PC-9 (cell line): ENCODE results near the gene CPT1B. TPM values are rescaled to one million over a fixed set of nuclear protein-coding genes. Genes with fewer than 3 reads are reported as not detected.

Experiments used
- Bru-seq: library from RNA; stranded (reverse); fragments of 400-500 nt; gene quantifications from one replicate; lab custom pipeline; 2021; lab: Mats Ljungman, UMichigan
- BruChase-seq, 2 experiments: library from RNA; stranded (reverse); fragments of 400-500 nt; gene quantifications; one replicate each; lab custom pipeline; 2021; lab: Mats Ljungman, UMichigan
- BruUV-seq: library from RNA; stranded (reverse); fragments of 400-500 nt; replicated peaks from 2 replicates; lab custom pipeline; 2021; lab: Mats Ljungman, UMichigan
- CTCF ChIA-PET: fragments of 300-600 bp; sonication (Branson Sonifier 250); formaldehyde crosslinking; loops from one replicate; lab custom pipeline; 2022; ENCODE audit warnings: antibody characterized with exemption; lab: Charles Lee
- POLR2A ChIA-PET: fragments of 300-600 bp; sonication (Branson Sonifier 250); formaldehyde crosslinking; loops from one replicate; lab custom pipeline; 2022; ENCODE audit warnings: antibody characterized with exemption; ENCODE audit not compliant: unreplicated experiment; lab: Charles Lee
- DNase-seq, 2 experiments: peaks; one replicate each; pipeline versions ENCODE4 v3.0.0 to v3.0.0-alpha.2; 2015 to 2022; ENCODE audit warnings: mixed read lengths in 1 of 2
- H2AFZ ChIP-seq: fragments of 200-600 bp; sonication (generic); 2 replicates; pipeline ENCODE4 v1.8.1; 2017; ENCODE audit warnings: antibody characterized with exemption
- H3F3A ChIP-seq: fragments of 200-600 bp; sonication (generic); 2 replicates; pipeline ENCODE4 v1.8.1; 2017; ENCODE audit warnings: antibody characterized with exemption, mild to moderate bottlenecking, low read depth; ENCODE audit not compliant: insufficient read depth
- H3K27ac ChIP-seq: fragments of 200-600 bp; sonication (generic); 2 replicates; pipeline ENCODE4 v1.6.1; 2016; ENCODE audit warnings: mixed run types
- H3K27me3 ChIP-seq: fragments of 200-600 bp; sonication (generic); 2 replicates; pipeline ENCODE4 v1.6.1; 2016; ENCODE audit warnings: low read depth, mixed run types; ENCODE audit not compliant: insufficient read depth
- H3K36me3 ChIP-seq: fragments of 200-600 bp; sonication (generic); 2 replicates; pipeline ENCODE4 v1.6.1; 2016; ENCODE audit warnings: low read depth, mixed run types
- H3K4me1 ChIP-seq: fragments of 200-600 bp; sonication (generic); replicated peaks from 2 replicates; pipeline ENCODE4 v1.6.1; 2016; ENCODE audit warnings: mixed run types; ENCODE audit not compliant: insufficient read depth
- H3K4me2 ChIP-seq: fragments of 200-600 bp; sonication (generic); 2 replicates; pipeline ENCODE4 v1.6.1; 2017; ENCODE audit warnings: mixed run types
- H3K4me3 ChIP-seq: fragments of 200-600 bp; sonication (generic); 2 replicates; pipeline ENCODE4 v1.6.1; 2016; ENCODE audit warnings: mixed run types
- H3K79me2 ChIP-seq: fragments of 200-600 bp; sonication (generic); 2 replicates; pipeline ENCODE4 v1.6.1; 2017; ENCODE audit warnings: low read depth, mixed run types
- H3K9me2 ChIP-seq: fragments of 200-600 bp; sonication (generic); 2 replicates; pipeline ENCODE4 v1.8.1; 2017; ENCODE audit warnings: mild to moderate bottlenecking; ENCODE audit not compliant: insufficient read depth
- H3K9me3 ChIP-seq: fragments of 200-600 bp; sonication (generic); 2 replicates; pipeline ENCODE4 v1.8.1; 2016; ENCODE audit warnings: low read depth; ENCODE audit not compliant: insufficient read depth
- H4K20me1 ChIP-seq: fragments of 200-600 bp; sonication (generic); 2 replicates; pipeline ENCODE4 v1.8.1; 2017; ENCODE audit not compliant: insufficient read depth
- CTCF ChIP-seq: fragments of 200-600 bp; sonication (generic); conservative IDR thresholded peaks from 2 replicates; pipeline ENCODE4 v1.6.1; 2017; ENCODE audit warnings: mixed run types, antibody characterized with exemption, mild to moderate bottlenecking, moderate library complexity
- EZH2 ChIP-seq: fragments of 200-600 bp; sonication (generic); IDR thresholded peaks from 2 replicates; pipeline ENCODE4 v1.8.0; 2017; ENCODE audit warnings: antibody characterized with exemption, low read depth
- intact Hi-C: fragments of 100-400 bp; cut with micrococcal nuclease; formaldehyde crosslinking; loops from one replicate; pipeline ENCODE4 v1.10.0; 2022; ENCODE audit not compliant: unreplicated experiment
- long read RNA-seq: library from polyadenylated mRNA; stranded (forward); transcript quantifications from one replicate; pipeline ENCODE4 v2.0.0, GENCODE V29; 2022
- total RNA-seq: library from RNA; stranded (reverse); gene quantifications from 2 replicates; pipeline ENCODE4 v1.2.3, GENCODE V29; 2021

Gene CPT1B
- total RNA-seq, result 66.2 and 72.2 TPM in 2 replicates
- Bru-seq, nascent RNA, result percentile 51 among the genes with signal in this experiment
- BruChase-seq, experiment 1, labeled RNA remaining after a 2-hour chase, result percentile 72 among the genes with signal in this experiment
- percentile 85 among the genes with signal in this experiment for BruChase-seq, experiment 2, labeled RNA remaining after a 6-hour chase
- long read RNA-seq, partial matches to known transcripts, result 0 of 1 reads
- long read RNA-seq, other reads (novel, unspliced or antisense), result 1 of 1 reads

- Histone ChIP-seq H4K20me1 (no peaks in the 10 kb centered on the region), H3K4me1 (peaks cover 11% of the 10 kb centered on the region), H3F3A (peaks cover 10% of the 10 kb centered on the region; the same call in 1 of the 2 replicates), H3K4me2 (no peak within 1 kb of the TSS), H3K9me3 (no peaks in the 10 kb centered on the region), H3K36me3 (peaks cover 16% of the 10 kb centered on the region; the same call in 1 of the 2 replicates), H3K4me3 (no peak within 1 kb of the TSS), H3K79me2 (peaks cover 22% of the 10 kb centered on the region), H2AFZ (no peak within 1 kb of the TSS), H3K9me2 (no peaks in the 10 kb centered on the region), H3K27ac (no peak within 1 kb of the TSS), H3K27me3 (no peaks in the 10 kb centered on the region)
- DNase-seq, result no peak
- ChIA-PET CTCF (no interaction called here), POLR2A (no interaction called here)
- BruUV-seq, result no TSS peak
- intact Hi-C loops, result no loop called here
- TF ChIP-seq CTCF, result no peak
- TF ChIP-seq EZH2, result no peak
Measured at GRCh38 chr22:50577987-50578775, at the start of gene CPT1B. TSS of gene CPT1B (minus strand) at chr22:50578427. CDS start at chr22:50577915, 512 bp downstream.

GRCh38 chr22:50626850-50627641, 48.8 kb upstream of the CPT1B start:
- ChIA-PET POLR2A (no interaction called here), CTCF (no interaction called here)
- TF ChIP-seq CTCF, result no peak
- TF ChIP-seq EZH2, result no peak
- intact Hi-C loops, result no loop called here
- Histone ChIP-seq H3K4me3 (peak overlapping the region; percentile 99), H2AFZ (peak overlapping the region; percentile 99), H3K79me2 (peaks cover 7% of the 10 kb centered on the region; the same call in 1 of the 2 replicates), H3K27ac (no peak overlapping the region), H3K36me3 (no peaks in the 10 kb centered on the region), H3K4me1 (peaks cover 22% of the 10 kb centered on the region), H3K9me3 (no peaks in the 10 kb centered on the region), H3K27me3 (no peaks in the 10 kb centered on the region), H4K20me1 (no peaks in the 10 kb centered on the region), H3K9me2 (no peaks in the 10 kb centered on the region), H3K4me2 (peak overlapping the region; percentile 98), H3F3A (peaks cover 17% of the 10 kb centered on the region; the same call in 1 of the 2 replicates)
- no TSS peak for BruUV-seq
- DNase-seq, result peak in 1 of 2 experiments; percentile 15

DNA sequence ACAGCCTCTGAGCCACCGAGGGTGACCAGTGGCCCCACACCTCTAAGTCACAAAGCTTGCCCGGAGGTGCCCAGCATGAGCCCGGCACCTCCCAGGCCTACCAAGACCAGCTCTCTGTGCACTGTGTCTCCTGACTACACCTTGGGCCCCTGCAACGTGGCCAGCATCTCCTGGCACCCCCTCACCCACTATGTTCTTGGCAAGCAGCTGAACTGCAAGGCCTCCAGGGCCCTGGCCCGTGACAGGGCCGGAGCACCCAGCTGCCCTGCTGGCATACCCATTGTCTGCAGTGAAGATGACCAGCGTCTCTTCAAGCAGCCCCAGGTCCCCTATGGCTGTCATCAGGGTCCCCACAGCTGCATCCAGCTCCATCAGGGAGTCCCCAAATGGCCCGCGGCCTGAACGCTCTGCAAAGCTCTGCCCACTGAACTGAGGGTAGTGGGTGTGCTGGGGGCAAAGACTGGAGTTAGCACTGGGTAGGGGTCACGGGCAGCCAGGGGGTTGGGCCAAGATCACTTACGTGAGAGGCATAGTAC, 48.2 kb upstream of the CPT1B start:
- no peak overlapping the region for H3K27ac ChIP-seq
- H3K4me2 ChIP-seq, result no peak overlapping the region
- peaks cover 28% of the 10 kb centered on the region for H3K4me1 ChIP-seq
- H3K79me2 ChIP-seq, result peaks cover 7% of the 10 kb centered on the region; the same call in 1 of the 2 replicates
- ChIA-PET POLR2A (no interaction called here), CTCF (interaction anchor here (0.7 kb wide), 1 partner anchor 123 kb away, joined by 3 read pairs; no protein-coding TSS in a partner anchor)
- H4K20me1 ChIP-seq, result no peaks in the 10 kb centered on the region
- TF ChIP-seq EZH2, result no peak
- 0 out of 2 replicates have a peak, but pooled peaks have one; percentile 3 for TF ChIP-seq CTCF
- no peak overlapping the region for H3K4me3 ChIP-seq
- no peaks in the 10 kb centered on the region for H3K36me3 ChIP-seq
- no peaks in the 10 kb centered on the region for H3K27me3 ChIP-seq
- BruUV-seq, result no TSS peak
- H3K9me2 ChIP-seq, result no peaks in the 10 kb centered on the region
- H3F3A ChIP-seq, result peaks cover 20% of the 10 kb centered on the region
- intact Hi-C loops, result no loop called here
- no peak for DNase-seq
- H3K9me3 ChIP-seq, result no peaks in the 10 kb centered on the region
- no peak overlapping the region for H2AFZ ChIP-seq
